ENCODE results near the gene GORAB.
A peak's percentile ranks its signal among the peaks of the same experiment; 100 is the strongest.

GORAB gene

DNA sequence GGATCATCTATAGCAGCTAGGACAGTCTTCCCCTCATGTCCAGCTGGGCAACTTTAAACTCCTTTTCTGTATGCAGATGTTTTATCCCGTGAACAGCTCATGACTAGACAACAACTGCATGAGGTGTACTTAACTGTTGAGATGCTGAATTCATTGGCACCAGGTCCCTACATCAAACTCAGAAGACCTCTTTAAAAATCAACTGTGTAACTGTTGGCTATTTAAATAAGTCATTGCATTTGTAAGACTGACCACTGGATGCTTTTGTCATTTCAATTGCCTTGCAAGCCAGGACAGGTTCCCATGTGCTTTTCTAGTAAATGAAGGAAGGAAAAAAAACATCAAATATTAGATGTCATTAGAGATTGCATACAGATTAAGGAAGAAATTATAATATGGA lies 28.3 kb upstream of the GORAB start:
- DNase-seq (ENCODE audit: low read depth): no peak
- no peak overlapping the region for H3K4me3 ChIP-seq (ENCODE audit: low read length)
- TF ChIP-seq CTCF (conservative IDR thresholded peaks at IDR 0.05; ENCODE audit: low read length): no peak

- no peak overlapping the region for H3K4me3 ChIP-seq (ENCODE audit: low read length)
- DNase-seq (ENCODE audit: low read depth): no peak
- no peak for TF ChIP-seq CTCF (conservative IDR thresholded peaks at IDR 0.05; ENCODE audit: low read length)
Observed at GRCh38 chr1:170510163-170510562, 21.8 kb upstream of the GORAB start.

DNA sequence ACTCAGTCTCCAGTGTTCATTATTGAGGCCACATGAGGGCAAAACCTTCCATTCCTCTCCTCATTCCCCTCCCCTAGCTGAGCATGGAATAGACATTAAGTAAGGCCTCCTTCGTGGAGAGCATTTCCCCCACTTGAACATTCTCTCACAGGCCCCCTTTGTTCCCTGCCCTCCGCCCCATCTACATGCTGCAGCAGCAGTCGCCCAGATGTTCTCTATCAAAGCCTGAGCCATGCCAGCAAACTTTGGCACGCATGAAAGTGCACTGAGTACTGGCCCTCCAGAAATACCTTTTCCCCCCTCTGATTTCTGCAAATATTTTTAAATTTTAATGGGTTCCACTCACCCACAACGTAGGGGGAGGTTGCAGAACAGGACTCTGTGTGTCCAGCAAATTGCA lies 20.9 kb upstream of the GORAB start:
- DNase-seq (ENCODE audit: low read depth): no peak
- no peak overlapping the region for H3K4me3 ChIP-seq (ENCODE audit: low read length)
- TF ChIP-seq CTCF (conservative IDR thresholded peaks at IDR 0.05; ENCODE audit: low read length): no peak

- no peak overlapping the region for H3K4me3 ChIP-seq (ENCODE audit: low read length)
- no peak for TF ChIP-seq CTCF (conservative IDR thresholded peaks at IDR 0.05; ENCODE audit: low read length)
- DNase-seq (ENCODE audit: low read depth): no peak
Observed at GRCh38 chr1:170513138-170513537, 18.8 kb upstream of the GORAB start.

GRCh38 chr1:170518185-170518834 lies 13.7 kb upstream of the GORAB start:
- no peak for DNase-seq (ENCODE audit: low read depth)
- no peak for TF ChIP-seq CTCF (conservative IDR thresholded peaks at IDR 0.05; ENCODE audit: low read length)
- no peak overlapping the region for H3K4me3 ChIP-seq (ENCODE audit: low read length)

DNA sequence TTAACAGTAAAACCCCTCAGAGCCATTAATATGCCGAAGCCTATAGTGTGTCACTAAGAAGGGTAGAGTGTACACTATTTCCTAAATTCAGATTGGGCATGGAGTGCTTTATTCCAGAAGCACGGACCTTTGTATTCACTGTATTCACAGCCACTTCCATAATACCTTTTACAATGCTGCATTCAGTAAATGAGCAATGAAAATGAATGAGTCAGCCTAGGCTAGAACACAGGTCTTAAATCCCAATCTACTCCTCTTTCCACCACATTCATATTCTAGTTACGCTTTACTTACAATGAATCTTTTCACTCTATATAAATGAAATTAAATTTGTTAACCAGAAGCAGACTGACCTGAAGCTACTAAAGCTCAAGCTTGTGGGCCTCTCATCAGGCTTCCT lies 13.0 kb upstream of the GORAB start:
- no peak for TF ChIP-seq CTCF (conservative IDR thresholded peaks at IDR 0.05; ENCODE audit: low read length)
- no peak overlapping the region for H3K4me3 ChIP-seq (ENCODE audit: low read length)
- DNase-seq (ENCODE audit: low read depth): no peak

- H3K4me3 ChIP-seq (ENCODE audit: low read length): no peak overlapping the region
- DNase-seq (ENCODE audit: low read depth): peak; percentile 22
- TF ChIP-seq CTCF (conservative IDR thresholded peaks at IDR 0.05; ENCODE audit: low read length): no peak
Observed at GRCh38 chr1:170520601-170521000, 11.4 kb upstream of the GORAB start.
